Measurements from ENCODE around the gene VDAC2. TPM values are rescaled to one million over a fixed set of nuclear protein-coding genes. Genes with fewer than 3 reads are reported as not detected.

Gene VDAC2
- total and polyA plus RNA-seq, 2 experiments from 2014 or later = 167 to 190 TPM

DNA sequence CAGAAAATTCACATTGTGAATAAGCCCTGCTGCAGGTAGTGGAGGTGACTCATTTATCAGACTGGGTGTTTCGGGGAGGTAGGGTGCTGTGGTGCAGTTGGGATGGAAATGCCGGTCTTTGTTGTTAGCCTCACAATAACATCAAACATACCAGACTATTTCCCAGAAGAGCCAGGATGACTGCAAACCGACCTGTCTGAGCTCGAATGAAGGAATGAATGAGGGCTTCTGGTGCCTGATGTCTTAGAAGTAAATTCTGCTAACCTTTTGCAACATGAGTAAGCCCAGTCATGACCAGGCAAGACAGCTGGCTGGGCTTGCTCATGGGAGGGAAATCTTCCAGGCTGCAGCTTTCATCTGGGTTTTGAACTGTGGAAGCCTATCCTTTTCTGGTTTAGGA is 2.4 kb upstream of the VDAC2 start:
- Histone ChIP-seq H2AFZ (no peak overlapping the region), H3K27me3 (no peaks in the 10 kb centered on the region), H3K79me2 (peaks cover 24% of the 10 kb centered on the region), H3K4me2 (no peak overlapping the region), H4K20me1 (ENCODE audit: insufficient read depth, poor library complexity, severe bottlenecking) (peaks cover 14% of the 10 kb centered on the region), H3K9me2 (replicated peaks; ENCODE audit: insufficient read depth) (no peaks in the 10 kb centered on the region), H3K4me3 (no peak overlapping the region), H3K9me3 (ENCODE audit: low read depth) (no peaks in the 10 kb centered on the region), H3K4me1 (ENCODE audit: insufficient read depth) (peaks cover 17% of the 10 kb centered on the region), H3K27ac (peak overlapping the region; percentile 100), H3K36me3 (replicated peaks; ENCODE audit: insufficient read depth, low read depth) (no peaks in the 10 kb centered on the region)
- DNase-seq (ENCODE audit: low spot score) = peak; percentile 56
- 65% methylated on average over 4 of the region's 4 CpGs for WGBS (ENCODE audit: low lambda C conversion rate, missing lambda C conversion rate)
- TF ChIP-seq EZH2 (IDR thresholded peaks at IDR 0.05; ENCODE audit: borderline replicate concordance) (no peak), EZH2phosphoT487 (IDR thresholded peaks at IDR 0.05; ENCODE audit: low read depth, severe bottlenecking, unreplicated experiment) (no peak)
- TF ChIP-seq, protein P1, sequence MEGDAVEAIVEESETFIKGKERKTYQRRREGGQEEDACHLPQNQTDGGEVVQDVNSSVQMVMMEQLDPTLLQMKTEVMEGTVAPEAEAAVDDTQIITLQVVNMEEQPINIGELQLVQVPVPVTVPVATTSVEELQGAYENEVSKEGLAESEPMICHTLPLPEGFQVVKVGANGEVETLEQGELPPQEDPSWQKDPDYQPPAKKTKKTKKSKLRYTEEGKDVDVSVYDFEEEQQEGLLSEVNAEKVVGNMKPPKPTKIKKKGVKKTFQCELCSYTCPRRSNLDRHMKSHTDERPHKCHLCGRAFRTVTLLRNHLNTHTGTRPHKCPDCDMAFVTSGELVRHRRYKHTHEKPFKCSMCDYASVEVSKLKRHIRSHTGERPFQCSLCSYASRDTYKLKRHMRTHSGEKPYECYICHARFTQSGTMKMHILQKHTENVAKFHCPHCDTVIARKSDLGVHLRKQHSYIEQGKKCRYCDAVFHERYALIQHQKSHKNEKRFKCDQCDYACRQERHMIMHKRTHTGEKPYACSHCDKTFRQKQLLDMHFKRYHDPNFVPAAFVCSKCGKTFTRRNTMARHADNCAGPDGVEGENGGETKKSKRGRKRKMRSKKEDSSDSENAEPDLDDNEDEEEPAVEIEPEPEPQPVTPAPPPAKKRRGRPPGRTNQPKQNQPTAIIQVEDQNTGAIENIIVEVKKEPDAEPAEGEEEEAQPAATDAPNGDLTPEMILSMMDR (IDR thresholded peaks at IDR 0.05; ENCODE audit: poor library complexity) = no peak

DNA sequence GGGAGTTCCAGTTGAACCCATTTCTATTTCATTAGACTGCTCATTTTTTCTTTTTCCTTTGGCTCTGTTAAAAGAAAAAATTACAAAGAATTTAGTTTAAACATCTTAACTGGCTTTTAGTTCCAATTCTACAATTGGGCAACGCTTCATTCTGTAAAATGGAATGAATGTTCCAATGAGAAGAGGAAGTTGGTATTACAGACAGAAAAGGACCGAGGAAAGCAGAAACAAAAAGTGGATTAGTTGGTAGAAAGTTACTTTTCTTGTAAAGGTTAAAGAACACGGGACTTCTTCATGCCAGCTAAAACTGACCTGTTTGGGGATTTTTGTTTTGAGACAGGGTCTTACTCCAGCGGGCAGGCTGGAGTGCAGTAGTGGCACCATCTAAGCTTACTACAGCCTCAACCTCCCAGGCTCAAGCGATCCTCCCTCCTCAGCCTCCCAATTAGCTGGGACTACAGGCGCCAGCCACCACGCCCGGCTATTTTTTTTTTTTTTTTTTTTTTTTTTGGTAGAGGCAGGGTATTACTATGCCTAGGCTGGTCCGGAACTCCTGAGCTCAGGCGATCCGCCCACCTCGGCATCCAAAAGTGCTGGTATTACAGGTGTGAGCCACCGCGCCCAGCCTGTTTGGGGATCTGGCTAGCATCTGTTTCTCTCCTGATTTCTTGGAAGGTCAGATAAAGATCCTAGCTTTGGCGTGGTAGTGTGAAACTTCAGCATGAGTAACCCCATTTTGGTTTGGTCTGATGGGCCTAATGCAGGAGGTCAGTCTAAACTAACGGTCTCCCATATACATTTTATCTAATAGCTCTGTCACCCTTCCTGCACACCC is 1.3 kb upstream of the VDAC2 start:
- WGBS (ENCODE audit: low lambda C conversion rate, missing lambda C conversion rate) = 88% methylated on average over 16 of the region's 16 CpGs
- Histone ChIP-seq H3K4me1 (ENCODE audit: insufficient read depth) (peaks cover 17% of the 10 kb centered on the region), H3K4me2 (peak overlapping the region; percentile 95), H3K36me3 (replicated peaks; ENCODE audit: insufficient read depth, low read depth) (no peaks in the 10 kb centered on the region), H3K27ac (peak overlapping the region; percentile 100), H3K4me3 (peak overlapping the region; percentile 83), H3K27me3 (no peaks in the 10 kb centered on the region), H3K79me2 (peaks cover 35% of the 10 kb centered on the region), H4K20me1 (ENCODE audit: insufficient read depth, poor library complexity, severe bottlenecking) (peaks cover 14% of the 10 kb centered on the region), H3K9me2 (replicated peaks; ENCODE audit: insufficient read depth) (no peaks in the 10 kb centered on the region), H3K9me3 (ENCODE audit: low read depth) (no peaks in the 10 kb centered on the region), H2AFZ (peak overlapping the region; percentile 97)
- DNase-seq (ENCODE audit: low spot score) = no peak
- TF ChIP-seq EZH2 (IDR thresholded peaks at IDR 0.05; ENCODE audit: borderline replicate concordance) (no peak), EZH2phosphoT487 (IDR thresholded peaks at IDR 0.05; ENCODE audit: low read depth, severe bottlenecking, unreplicated experiment) (no peak)
- TF ChIP-seq, protein P1 (IDR thresholded peaks at IDR 0.05; ENCODE audit: poor library complexity) = no peak

DNA sequence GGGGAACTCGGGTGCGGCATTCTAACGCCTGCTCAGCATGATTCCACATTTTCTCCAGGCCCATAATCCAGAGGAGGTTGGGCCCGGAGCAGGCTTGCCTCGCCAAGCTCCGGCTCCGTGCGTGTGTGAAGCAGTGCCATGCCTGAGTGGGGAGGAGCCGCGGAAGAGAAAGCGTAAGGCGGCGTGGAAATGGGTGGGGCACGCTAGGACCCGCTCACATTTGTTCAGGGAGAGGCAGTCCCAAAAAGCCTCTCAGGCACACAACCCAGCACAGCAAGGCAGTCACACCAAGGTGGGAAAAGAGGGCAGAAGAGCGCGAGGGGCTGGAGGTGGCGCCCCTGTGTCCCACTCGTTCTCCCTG is 695 bp upstream of the VDAC2 start:
- Histone ChIP-seq H4K20me1 (ENCODE audit: insufficient read depth, poor library complexity, severe bottlenecking) (peaks cover 14% of the 10 kb centered on the region), H3K9me3 (ENCODE audit: low read depth) (no peaks in the 10 kb centered on the region), H3K4me1 (ENCODE audit: insufficient read depth) (peaks cover 17% of the 10 kb centered on the region), H3K9me2 (replicated peaks; ENCODE audit: insufficient read depth) (no peaks in the 10 kb centered on the region), H2AFZ (peak overlapping the region; percentile 97), H3K79me2 (peaks cover 41% of the 10 kb centered on the region), H3K27ac (peak overlapping the region; percentile 100), H3K27me3 (no peaks in the 10 kb centered on the region), H3K4me3 (peak overlapping the region; percentile 83), H3K36me3 (replicated peaks; ENCODE audit: insufficient read depth, low read depth) (no peaks in the 10 kb centered on the region), H3K4me2 (peak overlapping the region; percentile 95)
- peak; percentile 85 for DNase-seq (ENCODE audit: low spot score)
- 3% methylated on average over 19 of the region's 19 CpGs for WGBS (ENCODE audit: low lambda C conversion rate, missing lambda C conversion rate)
- TF ChIP-seq EZH2phosphoT487 (IDR thresholded peaks at IDR 0.05; ENCODE audit: low read depth, severe bottlenecking, unreplicated experiment) (no peak), EZH2 (IDR thresholded peaks at IDR 0.05; ENCODE audit: borderline replicate concordance) (no peak)
- TF ChIP-seq, protein P1 (IDR thresholded peaks at IDR 0.05; ENCODE audit: poor library complexity) = no peak
